D721Med (cell line): Measurements from ENCODE around the gene TTYH1.
A peak's percentile ranks its signal among the peaks of the same experiment; 100 is the strongest.

Source experiments
- DNase-seq: peaks from one replicate; pipeline ENCODE4 v3.0.0; 2011; ENCODE audit warnings: low spot score; ENCODE audit not compliant: insufficient read length
- FAIRE-seq: peaks from 2 replicates; lab custom pipeline; 2011; peaks lifted over from hg19 to GRCh38; lab: Jason Lieb, UNC
- TF ChIP-seq, protein P1 (sequence below): IDR thresholded peaks from 2 replicates; pipeline ENCODE4 v1.5.1; 2012; ENCODE audit warnings: mild to moderate bottlenecking, control low read depth; ENCODE audit not compliant: insufficient read depth; ENCODE audit errors: missing control alignments

TTYH1 gene

DNA sequence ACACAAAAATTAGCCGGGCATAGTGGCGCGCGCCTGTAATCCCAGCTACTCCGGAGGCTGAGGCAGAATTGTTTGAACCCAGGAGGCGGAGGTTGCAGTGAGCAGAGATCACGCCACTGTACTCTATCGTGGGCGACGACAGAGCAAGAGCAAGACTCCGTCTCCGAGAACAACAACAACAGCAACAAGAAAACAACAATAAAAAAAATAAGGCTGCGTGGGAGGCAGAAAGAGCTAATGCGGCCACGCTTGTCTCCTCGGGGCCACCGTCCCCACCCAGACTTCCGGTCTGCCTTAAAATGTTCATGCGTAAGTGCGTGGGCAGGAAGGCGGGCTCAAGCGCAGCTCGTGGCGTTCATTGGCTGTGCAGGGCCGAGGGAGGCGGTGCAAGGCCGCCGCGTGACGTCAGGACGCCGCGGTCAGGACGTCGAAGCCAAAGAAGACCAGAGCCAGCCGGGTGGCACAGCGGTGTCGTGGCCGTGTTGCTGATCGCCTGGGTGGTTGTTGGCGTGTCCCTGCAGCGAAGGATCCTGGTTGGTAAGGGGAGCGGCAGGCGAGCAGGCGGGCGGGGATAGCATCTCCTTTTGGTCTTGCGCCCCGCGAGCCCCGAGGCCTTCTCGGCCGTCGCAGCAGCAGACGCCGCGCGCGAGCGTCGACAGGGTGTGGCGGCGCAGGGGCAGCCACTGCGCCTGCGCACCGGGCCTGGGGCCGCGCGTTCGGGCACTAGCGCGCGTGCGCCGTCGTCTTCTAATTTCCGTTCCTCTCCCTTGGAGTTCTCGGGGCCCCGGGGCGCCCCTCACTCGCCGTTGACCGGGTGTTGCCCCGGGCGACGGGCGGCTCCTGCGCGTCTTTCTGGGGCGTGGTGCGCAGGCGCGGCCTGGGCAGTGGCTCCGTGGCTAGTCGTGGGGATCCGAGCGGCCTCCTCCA lies 33.8 kb downstream of the TTYH1 start, which contains the start of gene LENG8:
Gene LENG8, plus strand, starts transcription at position 426 of the 927 bp plus-strand sequence. CDS start 2,146 bp downstream, outside the sequence.
- no peak for FAIRE-seq
- TF ChIP-seq, protein P1, sequence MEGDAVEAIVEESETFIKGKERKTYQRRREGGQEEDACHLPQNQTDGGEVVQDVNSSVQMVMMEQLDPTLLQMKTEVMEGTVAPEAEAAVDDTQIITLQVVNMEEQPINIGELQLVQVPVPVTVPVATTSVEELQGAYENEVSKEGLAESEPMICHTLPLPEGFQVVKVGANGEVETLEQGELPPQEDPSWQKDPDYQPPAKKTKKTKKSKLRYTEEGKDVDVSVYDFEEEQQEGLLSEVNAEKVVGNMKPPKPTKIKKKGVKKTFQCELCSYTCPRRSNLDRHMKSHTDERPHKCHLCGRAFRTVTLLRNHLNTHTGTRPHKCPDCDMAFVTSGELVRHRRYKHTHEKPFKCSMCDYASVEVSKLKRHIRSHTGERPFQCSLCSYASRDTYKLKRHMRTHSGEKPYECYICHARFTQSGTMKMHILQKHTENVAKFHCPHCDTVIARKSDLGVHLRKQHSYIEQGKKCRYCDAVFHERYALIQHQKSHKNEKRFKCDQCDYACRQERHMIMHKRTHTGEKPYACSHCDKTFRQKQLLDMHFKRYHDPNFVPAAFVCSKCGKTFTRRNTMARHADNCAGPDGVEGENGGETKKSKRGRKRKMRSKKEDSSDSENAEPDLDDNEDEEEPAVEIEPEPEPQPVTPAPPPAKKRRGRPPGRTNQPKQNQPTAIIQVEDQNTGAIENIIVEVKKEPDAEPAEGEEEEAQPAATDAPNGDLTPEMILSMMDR = no peak
- DNase-seq = peak; percentile 75

DNA sequence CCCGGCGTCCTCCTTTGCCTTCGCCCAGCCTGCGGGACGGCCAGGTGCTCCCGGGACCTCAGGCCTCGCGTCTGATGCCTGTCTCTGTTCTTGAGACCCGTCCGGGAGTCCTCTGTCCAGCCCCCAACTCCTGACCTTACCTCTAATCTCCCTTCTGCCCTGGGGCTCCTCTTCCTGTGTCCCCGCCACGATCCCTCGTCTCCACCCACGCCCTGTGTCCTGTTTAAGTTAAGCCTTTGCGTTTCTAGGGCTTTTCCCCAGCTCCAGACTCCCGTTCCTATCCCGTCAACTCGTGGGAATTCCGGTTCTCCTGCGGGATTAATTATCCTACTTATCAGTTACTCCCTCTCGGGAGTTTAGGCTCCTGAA lies 34.4 kb downstream of the TTYH1 start:
- TF ChIP-seq, protein P1 = no peak
- DNase-seq (no peak), FAIRE-seq (no peak)

GRCh38 chr19:54451331-54451871 lies 36.1 kb downstream of the TTYH1 start:
- TF ChIP-seq, protein P1 = no peak
- DNase-seq = no peak
- FAIRE-seq = peak; percentile 56

DNA sequence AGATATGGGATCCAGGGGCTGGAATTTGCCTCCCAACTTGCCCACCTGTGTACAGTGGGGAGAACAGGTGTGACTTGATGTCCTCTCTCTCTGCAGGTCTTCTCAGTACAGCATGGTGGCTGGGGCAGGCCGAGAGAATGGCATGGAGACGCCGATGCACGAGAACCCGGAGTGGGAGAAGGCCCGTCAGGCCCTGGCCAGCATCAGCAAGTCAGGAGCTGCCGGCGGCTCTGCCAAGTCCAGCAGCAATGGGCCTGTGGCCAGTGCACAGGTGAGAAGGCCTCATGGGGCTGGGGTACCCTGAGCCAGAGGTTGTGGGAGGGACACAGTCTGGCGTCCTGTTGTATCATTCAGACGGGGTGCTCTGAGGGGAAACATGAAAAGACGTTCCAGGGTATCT lies 36.7 kb downstream of the TTYH1 start:
- FAIRE-seq (no peak), DNase-seq (no peak)
- TF ChIP-seq, protein P1 = no peak

DNA sequence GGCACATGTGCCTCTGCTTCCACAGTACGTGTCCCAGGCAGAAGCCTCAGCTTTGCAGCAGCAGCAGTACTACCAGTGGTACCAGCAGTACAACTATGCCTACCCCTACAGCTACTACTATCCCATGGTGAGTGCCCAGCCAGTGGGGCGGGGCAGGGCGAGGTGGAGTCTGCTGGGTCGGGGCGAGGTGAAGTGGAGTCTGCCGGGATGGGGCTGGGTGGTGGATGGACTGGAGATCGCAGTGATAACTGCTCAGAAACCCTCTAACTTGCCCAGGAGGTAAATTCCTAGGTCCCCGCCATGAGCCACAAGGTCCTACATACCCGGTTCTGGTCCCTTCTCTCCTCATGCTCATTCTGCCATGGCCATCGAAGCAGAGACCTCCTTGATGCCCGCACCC lies 37.4 kb downstream of the TTYH1 start:
- no peak for FAIRE-seq

DNA sequence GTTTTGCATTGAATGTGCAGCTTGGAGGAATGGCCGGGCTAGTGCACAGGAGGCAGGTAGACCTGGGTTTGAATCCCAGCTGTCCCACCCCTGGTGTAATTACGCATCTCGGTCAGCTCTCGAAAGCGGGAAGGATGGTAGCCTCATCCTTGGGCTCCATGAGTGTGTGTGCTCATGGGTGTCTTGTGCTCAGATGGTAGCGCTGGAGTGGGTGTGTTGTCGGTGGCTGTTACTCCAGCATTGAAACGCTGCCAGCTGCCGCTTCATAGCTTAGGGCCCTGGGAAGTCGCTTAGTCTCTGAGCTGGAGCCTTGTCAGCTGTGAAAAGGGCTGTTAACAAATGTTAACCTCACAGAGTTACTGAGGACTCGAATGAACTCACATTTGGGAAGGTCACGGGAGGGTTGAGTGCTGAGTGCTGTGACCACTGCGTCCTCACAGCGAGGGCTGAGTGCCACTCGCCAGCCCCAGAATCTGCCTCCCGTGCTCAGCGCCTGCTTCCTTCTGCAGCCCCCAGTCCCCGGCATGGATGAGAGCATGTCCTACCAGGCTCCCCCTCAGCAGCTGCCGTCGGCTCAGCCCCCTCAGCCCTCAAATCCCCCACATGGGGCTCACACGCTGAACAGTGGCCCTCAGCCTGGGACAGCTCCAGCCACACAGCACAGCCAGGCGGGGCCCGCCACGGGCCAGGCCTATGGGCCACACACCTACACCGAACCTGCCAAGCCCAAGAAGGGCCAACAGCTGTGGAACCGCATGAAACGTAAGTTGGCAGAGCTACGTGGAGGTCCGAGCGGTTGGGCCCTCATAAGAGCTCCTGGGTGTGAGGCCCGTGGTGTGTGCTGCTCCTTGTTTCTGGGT lies 38.9 kb downstream of the TTYH1 start:
- no peak for FAIRE-seq
- DNase-seq = no peak
- TF ChIP-seq, protein P1 = no peak

More for the DNA sequence above, 37.4 kb downstream of the TTYH1 start:
- DNase-seq = no peak
- TF ChIP-seq, protein P1 = no peak
